ENCODE measurements around the gene IRF6. TPM values are rescaled to one million over a fixed set of nuclear protein-coding genes. Genes with fewer than 3 reads are reported as not detected.

IRF6 gene
- total and polyA plus RNA-seq, 2 of the 8 experiments (the other 6 are each of a cell fraction or from before 2014, with no cell fraction given) = 9.6 to 13.4 TPM

- TF ChIP-seq CHD7 (IDR thresholded peaks at IDR 0.05; ENCODE audit: insufficient replicate concordance, low read length) (no peak), TAF7 (optimal IDR thresholded peaks at IDR 0.05; ENCODE audit: borderline replicate concordance, low read depth, low read length) (no peak), EZH2 (IDR thresholded peaks at IDR 0.05; ENCODE audit: low read depth, low read length, severe bottlenecking) (no peak), BCL11A (IDR thresholded peaks at IDR 0.05; ENCODE audit: low read depth in 2 of 2, low read length in 2 of 2) (no peak), RFX5 (IDR thresholded peaks at IDR 0.05; ENCODE audit: borderline replicate concordance, low read depth, low read length) (peak; percentile 36; the same call in 1 of the 2 replicates), ATF3 (IDR thresholded peaks at IDR 0.05; ENCODE audit: insufficient read depth, low read depth, low read length) (peak; percentile 76; the same call in 1 of the 2 replicates), GABPA (IDR thresholded peaks at IDR 0.05; ENCODE audit: borderline replicate concordance, insufficient read depth, low read length) (no peak), CEBPB (IDR thresholded peaks at IDR 0.05; ENCODE audit: low read depth, low read length) (peak; percentile 45; the same call in 1 of the 2 replicates), PHF8 (conservative IDR thresholded peaks at IDR 0.05; ENCODE audit: low read depth, low read length) (no peak), POLR2A (IDR thresholded peaks at IDR 0.05; ENCODE audit: control extremely low read depth in 1 of 2, low read depth in 2 of 2, low read length in 2 of 2) (no peak)
These were observed 58.2 kb downstream of the IRF6 start (continued) for GRCh38 chr1:209747580-209748262.

Data from H1 (cell line).